Eye (tissue), 1 donor: ENCODE measurements around the gene SLC26A9.
A peak's percentile ranks its signal among the peaks of the same experiment; 100 is the strongest.

ENCODE experiments used
- DNase-seq: peaks from one replicate; pipeline ENCODE4 v3.0.0-alpha.2; 2015

The SLC26A9 gene

GRCh38 chr1:205948039-205948438 lies 4.8 kb upstream of the SLC26A9 start:
- DNase-seq, result no peak

DNA sequence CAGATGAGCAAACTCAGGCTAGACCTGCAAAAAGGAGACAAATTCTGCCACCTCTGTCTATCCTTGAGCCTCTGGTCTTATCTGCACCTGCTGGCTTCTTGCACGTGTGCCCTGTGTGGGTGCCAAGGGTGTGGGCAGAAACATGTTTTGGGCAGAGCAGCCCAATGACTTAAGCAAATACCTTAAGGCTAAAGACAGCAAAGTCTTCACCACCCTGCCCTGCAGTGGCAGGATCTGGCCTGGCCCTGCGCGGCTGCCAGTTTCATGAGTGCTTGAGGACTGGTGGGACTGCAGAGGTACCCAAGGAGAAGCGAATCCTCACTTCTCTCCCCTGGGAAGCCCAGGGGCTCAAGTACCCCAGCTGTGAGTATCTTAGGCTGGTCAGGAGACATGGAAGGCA lies 3.8 kb upstream of the SLC26A9 start:
- no peak for DNase-seq

DNA sequence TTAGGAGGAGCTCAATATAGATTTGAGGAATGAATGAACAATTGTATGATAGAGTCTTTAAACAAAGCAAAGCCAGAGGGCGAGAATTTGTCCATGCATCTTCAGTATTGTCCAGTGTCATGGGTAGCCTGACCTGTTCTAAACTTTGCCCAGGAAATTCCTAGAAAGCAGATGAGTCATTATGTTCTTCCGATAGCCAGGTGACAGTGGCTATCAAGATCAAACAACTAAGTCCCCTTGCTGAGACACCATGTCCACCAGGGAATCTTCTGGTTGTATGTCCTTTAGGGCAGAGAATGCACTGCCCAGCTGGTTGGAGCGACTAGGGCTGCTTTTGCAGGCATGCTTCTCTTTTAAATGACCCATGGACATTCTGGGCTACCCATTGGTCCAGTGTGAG lies 1.8 kb upstream of the SLC26A9 start:
- DNase-seq, result no peak

GRCh38 chr1:205944525-205944924 lies 1.3 kb upstream of the SLC26A9 start:
- no peak for DNase-seq

- no peak for DNase-seq
Measured at GRCh38 chr1:205942631-205943159, 561 bp downstream of the SLC26A9 start.

GRCh38 chr1:205940710-205941109 lies 2.5 kb downstream of the SLC26A9 start:
- no peak for DNase-seq

DNA sequence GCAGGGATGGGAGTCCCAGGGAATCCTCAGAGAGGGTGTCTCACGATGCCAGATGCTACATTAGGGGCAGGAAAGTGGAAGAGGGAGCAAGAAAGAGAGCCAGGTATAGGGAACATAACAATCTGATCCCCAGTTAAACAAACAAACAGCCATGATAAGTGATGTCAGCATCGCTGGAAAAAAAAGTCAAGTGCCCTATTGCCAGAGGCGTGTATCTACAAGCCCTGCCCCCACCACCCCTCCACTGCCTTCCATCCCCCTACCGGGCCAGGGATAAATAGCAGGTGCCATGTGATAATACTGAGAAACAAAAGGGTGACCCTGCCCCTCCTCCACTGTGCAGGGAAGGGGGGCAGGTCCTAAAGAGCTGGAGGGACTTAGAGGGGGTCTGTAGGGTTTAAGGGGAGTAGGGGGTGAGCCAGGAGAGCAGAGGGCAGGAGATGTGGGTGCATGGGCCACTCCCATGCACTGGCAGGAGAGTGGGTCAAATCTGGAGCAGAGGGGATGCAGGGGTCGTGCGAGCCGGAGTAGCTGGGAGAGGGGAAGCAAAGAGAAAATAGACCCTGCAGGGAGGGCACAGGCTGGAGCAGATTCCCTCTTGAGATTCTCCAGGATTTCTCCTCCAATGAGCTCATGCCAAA lies 3.4 kb downstream of the SLC26A9 start:
- DNase-seq, result peak; percentile 31

- no peak for DNase-seq
Measured at GRCh38 chr1:205938682-205939081, 4.6 kb downstream of the SLC26A9 start.

GRCh38 chr1:205936846-205937586 lies 6.2 kb downstream of the SLC26A9 start:
- no peak for DNase-seq

- no peak for DNase-seq
Measured at GRCh38 chr1:205936311-205936710, 6.9 kb downstream of the SLC26A9 start.

DNA sequence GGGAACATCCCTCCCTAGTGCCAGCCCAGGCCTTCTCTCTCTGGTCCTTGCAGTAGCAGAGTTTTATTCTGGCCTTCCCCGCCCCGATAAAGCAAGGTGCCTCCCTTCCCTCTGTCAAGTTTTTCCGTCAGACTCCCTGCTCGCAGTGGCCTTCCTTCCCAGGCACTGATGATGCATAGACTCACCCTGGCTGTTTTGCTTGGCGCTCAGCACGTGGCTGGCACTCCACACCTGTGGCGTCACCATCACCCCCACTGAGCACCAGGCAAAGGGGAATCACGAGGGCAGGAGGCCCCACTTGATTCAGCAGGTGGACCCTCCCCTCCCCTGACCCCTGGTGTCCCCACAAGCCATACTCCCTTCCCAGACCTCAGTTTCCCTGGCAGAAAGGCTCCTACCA lies 7.4 kb downstream of the SLC26A9 start:
- DNase-seq, result no peak

DNA sequence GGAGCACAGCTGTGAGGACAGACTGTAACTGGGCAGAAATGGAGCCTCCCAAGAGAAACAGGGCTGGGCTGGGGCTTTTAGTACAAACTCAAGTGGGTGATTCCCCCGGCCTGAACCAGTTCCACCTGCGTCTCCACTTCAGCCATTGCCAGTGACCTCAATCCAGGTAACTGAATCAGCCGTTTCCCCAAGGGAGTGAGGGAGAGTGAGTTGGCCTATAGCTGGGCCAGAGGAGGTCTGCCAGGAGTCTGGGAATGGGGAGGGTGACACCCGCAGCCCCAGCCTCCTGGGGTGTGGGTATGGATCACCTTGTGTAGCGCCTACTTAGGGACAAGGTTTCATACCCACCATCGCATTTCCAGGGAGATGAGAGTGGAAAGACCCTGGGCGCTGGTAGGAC lies 8.5 kb downstream of the SLC26A9 start:
- DNase-seq, result no peak

GRCh38 chr1:205933671-205934618 lies 9.3 kb downstream of the SLC26A9 start:
- DNase-seq, result no peak

- no peak for DNase-seq
Measured at GRCh38 chr1:205932776-205933175, 10.5 kb downstream of the SLC26A9 start.

GRCh38 chr1:205930799-205931281 lies 12.4 kb downstream of the SLC26A9 start:
- no peak for DNase-seq

DNA sequence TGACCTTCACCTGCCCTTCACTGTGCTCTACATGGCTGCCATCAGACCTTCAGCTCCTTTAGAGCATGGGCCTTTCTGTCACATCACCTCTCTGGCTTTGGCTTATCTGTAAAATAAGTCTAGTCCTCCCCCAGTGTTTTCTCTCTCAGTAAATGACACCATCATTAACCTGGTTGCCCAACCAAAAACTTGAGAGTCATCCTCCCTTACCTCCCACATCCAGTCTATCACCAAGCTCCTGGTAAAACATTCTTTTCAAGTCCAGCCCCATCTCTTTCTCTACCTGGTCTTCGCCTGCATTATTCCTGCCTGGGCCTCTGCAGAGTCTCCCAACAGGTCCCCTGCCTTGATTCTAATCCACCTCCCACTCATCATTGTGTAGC lies 13.1 kb downstream of the SLC26A9 start:
- DNase-seq, result no peak

DNA sequence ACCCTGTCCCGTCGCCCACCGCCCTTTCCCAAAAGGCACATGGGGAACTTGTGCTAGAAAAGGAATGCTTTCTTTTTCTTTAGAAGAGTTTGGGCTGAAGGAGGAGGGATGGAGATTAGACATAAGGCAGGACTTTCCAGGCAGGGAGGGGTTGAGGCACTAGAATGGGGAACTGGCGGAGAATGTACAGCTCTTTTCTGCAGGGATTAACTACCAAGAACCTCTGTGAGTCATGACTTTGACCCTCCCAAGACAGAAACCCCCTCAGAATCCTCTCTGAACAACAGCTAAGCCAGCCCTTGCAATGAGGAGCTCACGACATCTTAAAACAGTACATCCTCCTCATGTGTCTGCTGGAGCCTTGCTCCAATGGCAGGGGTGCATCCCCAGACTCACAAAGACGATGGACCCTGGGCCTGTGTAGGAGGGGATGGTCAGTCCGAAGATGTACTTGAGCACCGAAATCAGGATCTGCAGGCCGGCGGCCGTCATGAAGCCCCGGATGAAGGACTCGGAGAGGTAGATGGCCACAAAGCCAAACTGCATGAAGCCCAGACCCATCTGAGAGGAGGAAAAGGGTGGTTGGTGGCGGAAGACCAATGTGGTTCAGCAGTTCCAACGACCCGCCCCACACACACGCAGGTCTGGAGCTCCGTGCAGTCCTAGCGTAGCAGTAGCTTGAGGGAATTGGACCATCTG lies 13.6 kb downstream of the SLC26A9 start:
- no peak for DNase-seq

GRCh38 chr1:205928317-205928716 lies 14.9 kb downstream of the SLC26A9 start:
- DNase-seq, result no peak

- DNase-seq, result no peak
Measured at GRCh38 chr1:205927676-205928075, 15.6 kb downstream of the SLC26A9 start.

DNA sequence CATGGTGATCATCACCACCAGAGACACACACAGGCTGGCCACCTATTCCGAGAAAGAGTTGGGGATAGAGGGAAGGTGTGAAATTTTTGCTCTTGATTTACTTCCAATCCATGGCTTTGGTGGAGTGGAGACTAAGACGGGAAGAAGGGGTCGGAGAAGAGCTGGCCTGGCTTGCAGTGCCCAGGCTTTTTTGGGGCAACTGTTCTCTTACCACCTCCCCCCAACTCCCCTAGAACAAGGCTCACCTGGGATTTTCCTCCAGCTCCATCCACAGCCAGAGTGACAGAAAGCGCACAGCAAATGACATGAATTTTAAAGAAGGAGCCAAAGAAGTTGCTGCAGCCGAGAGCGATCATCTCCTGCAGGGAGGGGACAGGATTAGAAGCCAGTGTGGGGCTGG lies 16.0 kb downstream of the SLC26A9 start:
- DNase-seq, result no peak

GRCh38 chr1:205926636-205927035 lies 16.6 kb downstream of the SLC26A9 start:
- DNase-seq, result no peak

- no peak for DNase-seq
Measured at GRCh38 chr1:205926213-205926612, 17.0 kb downstream of the SLC26A9 start.

DNA sequence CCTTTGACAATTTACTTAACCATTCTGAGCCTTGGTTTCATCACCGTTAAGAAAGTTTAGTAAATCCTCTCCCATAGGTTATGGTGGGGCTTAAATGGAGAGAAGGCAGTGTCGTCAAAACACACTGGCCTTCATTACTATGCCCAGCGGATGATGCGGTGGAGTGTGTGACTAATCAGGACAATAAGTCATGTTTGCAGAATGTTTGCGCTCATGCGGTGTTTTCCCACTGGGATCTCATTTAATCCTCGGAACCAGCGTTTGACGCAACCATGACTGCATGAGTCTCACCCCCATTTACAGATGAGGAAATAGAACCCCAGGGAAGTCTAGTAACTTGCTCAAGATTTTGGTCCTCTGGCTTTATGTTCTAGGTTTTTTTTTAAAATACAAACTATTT lies 17.5 kb downstream of the SLC26A9 start:
- no peak for DNase-seq
